Activated T-helper 17 cell treated with anti-CD3 and anti-CD28 coated beads, Interleukin-2, amount 50 U/mL, for 72 hours (primary cell): ENCODE results near the gene PLXNA2. TPM values are rescaled to one million over a fixed set of nuclear protein-coding genes. Genes with fewer than 3 reads are reported as not detected.

Experiments used
- ATAC-seq: fragments of 150-1000 bp; cut with Tn5 transposase; replicated peaks from 2 replicates; pipeline ENCODE4 v1.10.0; 2021; ENCODE audit warnings: mild to moderate bottlenecking, moderate library complexity
- H3K27ac Mint-ChIP-seq: one replicate; pipeline ENCODE4 v1.8.0; 2022; ENCODE audit warnings: mixed read lengths
- H3K27me3 Mint-ChIP-seq: one replicate; pipeline ENCODE4 v1.8.0; 2022; ENCODE audit warnings: mixed read lengths
- H3K36me3 Mint-ChIP-seq: one replicate; pipeline ENCODE4 v1.8.0; 2022; ENCODE audit warnings: low read depth, mild to moderate bottlenecking, mixed read lengths
- H3K4me1 Mint-ChIP-seq: one replicate; pipeline ENCODE4 v1.8.0; 2022; ENCODE audit warnings: mixed read lengths
- H3K4me3 Mint-ChIP-seq: one replicate; pipeline ENCODE4 v1.8.0; 2022; ENCODE audit warnings: mild to moderate bottlenecking, mixed read lengths
- H3K9me3 Mint-ChIP-seq: one replicate; pipeline ENCODE4 v1.8.0; 2022; ENCODE audit warnings: mixed read lengths
- total RNA-seq, 2 donors: library from RNA; stranded (reverse); gene quantifications; one replicate each; pipeline ENCODE4 v1.2.3, GENCODE V29; 2022

Gene PLXNA2
- total RNA-seq, 2 donors from 2014 or later: 0.09 TPM; not detected in 1

GRCh38 chr1:208272311-208272710, 28.1 kb upstream of the PLXNA2 start:
- no peak overlapping the region for H3K27ac Mint-ChIP-seq
- no peaks in the 10 kb centered on the region for H3K4me1 Mint-ChIP-seq
- H3K4me3 Mint-ChIP-seq: no peak overlapping the region
- H3K9me3 Mint-ChIP-seq: no peaks in the 10 kb centered on the region
- no peak for ATAC-seq
- H3K36me3 Mint-ChIP-seq: no peaks in the 10 kb centered on the region
- peaks cover 62% of the 10 kb centered on the region for H3K27me3 Mint-ChIP-seq

DNA sequence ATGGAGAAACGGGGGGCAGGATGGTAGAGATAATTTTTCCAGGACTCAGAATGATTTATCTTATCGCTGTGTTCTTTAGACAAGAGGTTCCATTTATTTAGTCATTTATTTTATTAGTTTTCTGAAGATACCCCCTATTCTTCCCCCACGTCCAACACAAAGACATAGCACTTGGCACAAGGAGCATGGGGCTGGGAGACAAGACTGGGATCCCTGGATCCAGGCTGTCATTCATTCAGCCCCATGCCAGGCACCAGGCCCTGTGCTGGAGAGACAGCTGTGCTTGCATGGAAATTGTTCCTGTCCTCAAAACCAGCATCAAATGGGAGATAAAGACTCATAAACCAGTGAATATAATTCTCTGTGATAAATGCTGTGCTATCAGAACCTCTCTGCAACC, 27.1 kb upstream of the PLXNA2 start:
- Mint-ChIP-seq H3K4me3 (no peak overlapping the region), H3K4me1 (no peaks in the 10 kb centered on the region), H3K36me3 (no peaks in the 10 kb centered on the region), H3K9me3 (no peaks in the 10 kb centered on the region), H3K27ac (no peak overlapping the region), H3K27me3 (peaks cover 60% of the 10 kb centered on the region)
- ATAC-seq: no peak

DNA sequence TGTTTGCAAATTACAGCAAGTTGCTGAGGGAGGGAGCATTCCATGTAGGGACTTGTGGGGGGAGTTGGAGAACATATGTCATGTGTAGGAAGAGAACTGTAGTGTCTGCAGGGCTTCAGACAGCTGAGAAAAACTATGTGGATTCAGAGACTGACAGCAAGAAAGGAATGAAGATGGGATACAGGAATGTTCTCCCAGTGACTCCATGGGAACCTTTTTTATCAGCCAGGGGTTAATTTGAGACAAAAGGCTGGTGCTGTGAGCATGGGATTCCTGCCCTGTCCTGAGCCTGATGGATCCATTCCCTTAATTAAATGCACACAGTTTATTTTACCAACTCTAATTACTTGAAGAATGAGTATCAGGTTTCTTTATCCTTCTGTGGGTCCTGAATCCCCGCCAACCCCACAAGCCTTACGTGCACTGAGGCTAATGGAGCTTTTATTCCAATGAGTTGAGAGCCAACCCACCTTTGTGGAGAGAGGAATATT, 26.5 kb upstream of the PLXNA2 start:
- Mint-ChIP-seq H3K4me3 (no peak overlapping the region), H3K9me3 (no peaks in the 10 kb centered on the region), H3K36me3 (no peaks in the 10 kb centered on the region), H3K27me3 (peaks cover 54% of the 10 kb centered on the region), H3K27ac (no peak overlapping the region), H3K4me1 (no peaks in the 10 kb centered on the region)
- no peak for ATAC-seq

- H3K36me3 Mint-ChIP-seq: no peaks in the 10 kb centered on the region
- H3K27ac Mint-ChIP-seq: no peak overlapping the region
- H3K27me3 Mint-ChIP-seq: peaks cover 41% of the 10 kb centered on the region
- no peaks in the 10 kb centered on the region for H3K4me1 Mint-ChIP-seq
- ATAC-seq: no peak
- H3K4me3 Mint-ChIP-seq: no peak overlapping the region
- H3K9me3 Mint-ChIP-seq: no peaks in the 10 kb centered on the region
Measured at GRCh38 chr1:208269338-208269666, 25.1 kb upstream of the PLXNA2 start.

GRCh38 chr1:208268541-208269337, 24.6 kb upstream of the PLXNA2 start:
- ATAC-seq: no peak
- no peak overlapping the region for H3K4me3 Mint-ChIP-seq
- no peak overlapping the region for H3K27ac Mint-ChIP-seq
- peaks cover 45% of the 10 kb centered on the region for H3K27me3 Mint-ChIP-seq
- H3K9me3 Mint-ChIP-seq: no peaks in the 10 kb centered on the region
- no peaks in the 10 kb centered on the region for H3K4me1 Mint-ChIP-seq
- no peaks in the 10 kb centered on the region for H3K36me3 Mint-ChIP-seq

DNA sequence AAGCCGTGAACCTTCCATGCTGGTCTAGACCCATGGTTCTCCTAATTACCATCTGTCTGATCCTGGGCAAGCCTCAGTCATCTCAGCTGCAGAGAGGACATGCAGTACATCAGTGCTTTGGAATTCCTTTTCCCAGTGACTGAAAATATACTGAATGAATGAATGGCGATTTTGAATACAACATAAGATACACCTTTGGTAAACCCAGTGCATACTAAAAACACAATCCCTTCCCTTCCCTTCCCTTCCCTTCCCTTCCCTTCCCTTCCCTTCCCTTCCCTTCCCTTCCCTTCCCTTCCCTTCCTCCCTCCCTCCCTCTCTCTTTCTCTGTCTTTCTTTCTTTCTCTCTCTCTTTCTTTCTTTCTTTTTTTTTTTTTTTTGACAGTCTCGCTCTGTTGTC, 21.3 kb upstream of the PLXNA2 start:
- peaks cover 53% of the 10 kb centered on the region for H3K27me3 Mint-ChIP-seq
- no peak for ATAC-seq
- H3K9me3 Mint-ChIP-seq: no peaks in the 10 kb centered on the region
- no peak overlapping the region for H3K4me3 Mint-ChIP-seq
- H3K27ac Mint-ChIP-seq: no peak overlapping the region
- H3K36me3 Mint-ChIP-seq: no peaks in the 10 kb centered on the region
- H3K4me1 Mint-ChIP-seq: no peaks in the 10 kb centered on the region

GRCh38 chr1:208265122-208265469, 20.9 kb upstream of the PLXNA2 start:
- no peaks in the 10 kb centered on the region for H3K9me3 Mint-ChIP-seq
- H3K4me3 Mint-ChIP-seq: no peak overlapping the region
- ATAC-seq: no peak
- H3K27me3 Mint-ChIP-seq: peaks cover 50% of the 10 kb centered on the region
- H3K4me1 Mint-ChIP-seq: no peaks in the 10 kb centered on the region
- H3K36me3 Mint-ChIP-seq: no peaks in the 10 kb centered on the region
- no peak overlapping the region for H3K27ac Mint-ChIP-seq

GRCh38 chr1:208264469-208265121, 20.4 kb upstream of the PLXNA2 start:
- no peaks in the 10 kb centered on the region for H3K9me3 Mint-ChIP-seq
- peaks cover 46% of the 10 kb centered on the region for H3K27me3 Mint-ChIP-seq
- H3K4me3 Mint-ChIP-seq: no peak overlapping the region
- no peaks in the 10 kb centered on the region for H3K36me3 Mint-ChIP-seq
- no peak overlapping the region for H3K27ac Mint-ChIP-seq
- no peaks in the 10 kb centered on the region for H3K4me1 Mint-ChIP-seq
- ATAC-seq: no peak

GRCh38 chr1:208261874-208262273, 17.7 kb upstream of the PLXNA2 start:
- H3K36me3 Mint-ChIP-seq: no peaks in the 10 kb centered on the region
- ATAC-seq: no peak
- no peaks in the 10 kb centered on the region for H3K4me1 Mint-ChIP-seq
- H3K4me3 Mint-ChIP-seq: no peak overlapping the region
- H3K9me3 Mint-ChIP-seq: no peaks in the 10 kb centered on the region
- no peak overlapping the region for H3K27ac Mint-ChIP-seq
- peaks cover 36% of the 10 kb centered on the region for H3K27me3 Mint-ChIP-seq

DNA sequence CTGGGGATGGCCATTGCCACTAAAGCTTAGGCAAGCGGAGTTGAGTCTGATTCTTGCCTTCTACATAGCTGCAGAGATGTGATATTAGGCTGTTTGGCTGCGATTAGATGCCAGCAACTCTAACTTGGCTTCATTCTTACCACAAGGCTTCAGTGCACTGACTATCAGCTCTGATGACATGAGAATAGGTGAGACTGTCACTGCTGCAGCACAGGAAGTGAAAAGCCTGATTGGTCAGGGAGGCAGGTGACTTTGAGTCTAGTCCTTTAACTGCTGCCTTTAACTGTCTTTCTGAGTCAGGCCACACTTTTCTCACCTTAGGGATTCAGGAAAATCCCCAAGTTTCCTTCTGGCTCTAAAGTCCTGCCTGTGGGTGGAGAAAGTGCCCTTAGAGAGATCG, 14.1 kb upstream of the PLXNA2 start:
- Mint-ChIP-seq H3K27me3 (peaks cover 44% of the 10 kb centered on the region), H3K27ac (no peak overlapping the region), H3K4me1 (no peaks in the 10 kb centered on the region), H3K36me3 (no peaks in the 10 kb centered on the region), H3K4me3 (no peak overlapping the region), H3K9me3 (no peaks in the 10 kb centered on the region)
- no peak for ATAC-seq

DNA sequence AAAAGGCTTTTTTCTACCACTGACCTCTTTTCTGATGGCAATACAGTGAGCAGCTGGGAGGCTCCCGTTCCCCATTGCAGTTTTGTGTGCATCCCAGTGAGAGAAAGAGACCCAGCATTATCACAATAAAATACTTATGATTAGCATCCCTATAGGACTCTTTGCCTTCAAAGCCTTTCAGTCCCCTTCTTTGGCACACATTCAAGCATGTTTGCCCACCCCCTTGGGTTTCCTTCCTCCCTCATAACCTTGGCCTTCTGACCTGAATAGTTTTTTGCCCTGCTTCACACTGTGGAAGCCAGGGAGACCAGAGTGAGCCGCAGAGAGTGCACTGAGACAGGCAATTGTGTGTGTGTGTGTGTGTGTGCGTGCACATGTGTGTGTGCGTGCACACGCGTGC, 13.2 kb upstream of the PLXNA2 start:
- peaks cover 44% of the 10 kb centered on the region for H3K27me3 Mint-ChIP-seq
- H3K36me3 Mint-ChIP-seq: no peaks in the 10 kb centered on the region
- no peak for ATAC-seq
- no peak overlapping the region for H3K4me3 Mint-ChIP-seq
- no peak overlapping the region for H3K27ac Mint-ChIP-seq
- H3K4me1 Mint-ChIP-seq: no peaks in the 10 kb centered on the region
- H3K9me3 Mint-ChIP-seq: no peaks in the 10 kb centered on the region

DNA sequence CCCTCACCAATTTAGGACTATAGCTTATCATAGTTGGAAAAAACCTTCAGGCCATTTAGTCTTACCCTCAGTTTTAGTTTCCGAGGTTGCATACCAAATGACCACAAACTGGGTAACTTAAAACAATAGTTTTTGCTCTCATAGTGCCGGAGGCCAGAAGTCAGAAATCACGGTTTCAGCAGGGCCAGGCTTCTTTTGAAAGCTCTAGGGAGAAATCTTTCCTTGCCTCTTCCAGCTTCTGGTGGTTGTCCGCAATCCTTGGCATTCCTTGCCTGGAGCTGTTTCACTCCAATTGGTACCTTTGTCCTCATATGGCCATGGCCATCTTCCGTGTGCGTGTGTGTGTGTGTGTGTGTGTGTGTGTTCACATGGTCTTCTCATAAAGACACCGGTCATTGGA, 12.4 kb upstream of the PLXNA2 start:
- no peak overlapping the region for H3K4me3 Mint-ChIP-seq

GRCh38 chr1:208256091-208256490, 11.9 kb upstream of the PLXNA2 start:
- no peaks in the 10 kb centered on the region for H3K4me1 Mint-ChIP-seq
- H3K27ac Mint-ChIP-seq: no peak overlapping the region
- peaks cover 46% of the 10 kb centered on the region for H3K27me3 Mint-ChIP-seq
- no peak overlapping the region for H3K4me3 Mint-ChIP-seq
- no peaks in the 10 kb centered on the region for H3K9me3 Mint-ChIP-seq
- ATAC-seq: no peak
- no peaks in the 10 kb centered on the region for H3K36me3 Mint-ChIP-seq

More for the DNA sequence above, 12.4 kb upstream of the PLXNA2 start:
- ATAC-seq: no peak
- Mint-ChIP-seq H3K36me3 (no peaks in the 10 kb centered on the region), H3K9me3 (no peaks in the 10 kb centered on the region), H3K4me1 (no peaks in the 10 kb centered on the region), H3K27ac (no peak overlapping the region), H3K27me3 (peaks cover 45% of the 10 kb centered on the region)

DNA sequence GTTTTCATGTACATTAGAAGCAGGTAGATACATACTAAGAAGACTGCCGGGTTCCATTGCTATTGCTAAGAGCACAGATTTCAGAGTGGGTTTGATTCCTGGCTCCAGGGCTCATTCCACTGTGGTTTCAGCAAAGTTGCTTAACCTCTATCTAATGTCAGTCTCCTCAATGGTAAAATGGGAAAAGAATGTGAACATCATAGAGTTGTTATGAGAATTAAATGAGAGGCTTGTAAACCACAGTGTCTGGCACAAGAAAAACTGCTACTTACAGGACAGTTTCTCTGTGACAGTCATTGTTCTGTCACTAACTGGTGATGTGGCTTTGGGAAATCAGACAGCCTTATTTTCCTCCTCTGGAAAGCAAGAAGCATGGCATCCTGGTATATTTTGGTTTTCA, 10.7 kb upstream of the PLXNA2 start:
- H3K9me3 Mint-ChIP-seq: no peaks in the 10 kb centered on the region
- no peaks in the 10 kb centered on the region for H3K36me3 Mint-ChIP-seq
- H3K27ac Mint-ChIP-seq: no peak overlapping the region
- peaks cover 49% of the 10 kb centered on the region for H3K27me3 Mint-ChIP-seq
- H3K4me3 Mint-ChIP-seq: no peak overlapping the region
- no peak for ATAC-seq
- no peaks in the 10 kb centered on the region for H3K4me1 Mint-ChIP-seq

- H3K27me3 Mint-ChIP-seq: peaks cover 49% of the 10 kb centered on the region
- H3K9me3 Mint-ChIP-seq: no peaks in the 10 kb centered on the region
- no peaks in the 10 kb centered on the region for H3K36me3 Mint-ChIP-seq
- H3K4me1 Mint-ChIP-seq: no peaks in the 10 kb centered on the region
- no peak overlapping the region for H3K4me3 Mint-ChIP-seq
- H3K27ac Mint-ChIP-seq: no peak overlapping the region
- no peak for ATAC-seq
Measured at GRCh38 chr1:208254376-208254775, 10.2 kb upstream of the PLXNA2 start.
